ENCODE results near the gene DYNAP. TPM values are rescaled to one million over a fixed set of nuclear protein-coding genes. Genes with fewer than 3 reads are reported as not detected.

DYNAP gene
- polyA plus RNA-seq, 1 donor from 2014 or later = not detected

DNA sequence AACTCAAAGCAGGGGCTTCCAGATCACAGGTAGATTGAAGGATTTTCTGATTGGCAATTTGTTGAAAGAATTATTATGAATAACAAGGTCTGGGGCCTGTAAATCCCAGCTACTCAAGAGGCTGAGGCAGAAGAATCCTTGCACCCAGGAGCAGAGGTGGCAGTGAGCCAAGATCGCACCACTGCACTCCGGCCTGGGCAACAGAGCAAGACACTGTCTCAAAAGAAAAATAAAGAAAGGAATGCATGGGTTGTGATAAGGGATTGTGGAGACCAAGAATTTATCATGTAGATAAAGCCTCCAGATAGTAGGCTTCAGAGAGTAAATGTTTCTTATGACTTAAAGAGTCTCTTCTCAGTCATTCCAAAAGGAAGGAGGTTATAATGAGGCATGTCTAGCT lies 35.8 kb upstream of the DYNAP start:
- TF ChIP-seq RAD21 (conservative IDR thresholded peaks at IDR 0.05) (no peak), TAF1 (IDR thresholded peaks at IDR 0.05; ENCODE audit: low read depth) (no peak), POLR2AphosphoS5 (IDR thresholded peaks at IDR 0.05) (no peak), SMC3 (conservative IDR thresholded peaks at IDR 0.05; ENCODE audit: poor library complexity) (no peak), EZH2 (IDR thresholded peaks at IDR 0.05; ENCODE audit: borderline replicate concordance, insufficient read depth, low read length, poor library complexity, severe bottlenecking) (no peak), EP300 (conservative IDR thresholded peaks at IDR 0.05; ENCODE audit: poor library complexity, severe bottlenecking) (no peak)
- TF ChIP-seq, protein P1, sequence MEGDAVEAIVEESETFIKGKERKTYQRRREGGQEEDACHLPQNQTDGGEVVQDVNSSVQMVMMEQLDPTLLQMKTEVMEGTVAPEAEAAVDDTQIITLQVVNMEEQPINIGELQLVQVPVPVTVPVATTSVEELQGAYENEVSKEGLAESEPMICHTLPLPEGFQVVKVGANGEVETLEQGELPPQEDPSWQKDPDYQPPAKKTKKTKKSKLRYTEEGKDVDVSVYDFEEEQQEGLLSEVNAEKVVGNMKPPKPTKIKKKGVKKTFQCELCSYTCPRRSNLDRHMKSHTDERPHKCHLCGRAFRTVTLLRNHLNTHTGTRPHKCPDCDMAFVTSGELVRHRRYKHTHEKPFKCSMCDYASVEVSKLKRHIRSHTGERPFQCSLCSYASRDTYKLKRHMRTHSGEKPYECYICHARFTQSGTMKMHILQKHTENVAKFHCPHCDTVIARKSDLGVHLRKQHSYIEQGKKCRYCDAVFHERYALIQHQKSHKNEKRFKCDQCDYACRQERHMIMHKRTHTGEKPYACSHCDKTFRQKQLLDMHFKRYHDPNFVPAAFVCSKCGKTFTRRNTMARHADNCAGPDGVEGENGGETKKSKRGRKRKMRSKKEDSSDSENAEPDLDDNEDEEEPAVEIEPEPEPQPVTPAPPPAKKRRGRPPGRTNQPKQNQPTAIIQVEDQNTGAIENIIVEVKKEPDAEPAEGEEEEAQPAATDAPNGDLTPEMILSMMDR (IDR thresholded peaks at IDR 0.05; ENCODE audit: poor library complexity, severe bottlenecking) = no peak
- TF ChIP-seq, protein P2, sequence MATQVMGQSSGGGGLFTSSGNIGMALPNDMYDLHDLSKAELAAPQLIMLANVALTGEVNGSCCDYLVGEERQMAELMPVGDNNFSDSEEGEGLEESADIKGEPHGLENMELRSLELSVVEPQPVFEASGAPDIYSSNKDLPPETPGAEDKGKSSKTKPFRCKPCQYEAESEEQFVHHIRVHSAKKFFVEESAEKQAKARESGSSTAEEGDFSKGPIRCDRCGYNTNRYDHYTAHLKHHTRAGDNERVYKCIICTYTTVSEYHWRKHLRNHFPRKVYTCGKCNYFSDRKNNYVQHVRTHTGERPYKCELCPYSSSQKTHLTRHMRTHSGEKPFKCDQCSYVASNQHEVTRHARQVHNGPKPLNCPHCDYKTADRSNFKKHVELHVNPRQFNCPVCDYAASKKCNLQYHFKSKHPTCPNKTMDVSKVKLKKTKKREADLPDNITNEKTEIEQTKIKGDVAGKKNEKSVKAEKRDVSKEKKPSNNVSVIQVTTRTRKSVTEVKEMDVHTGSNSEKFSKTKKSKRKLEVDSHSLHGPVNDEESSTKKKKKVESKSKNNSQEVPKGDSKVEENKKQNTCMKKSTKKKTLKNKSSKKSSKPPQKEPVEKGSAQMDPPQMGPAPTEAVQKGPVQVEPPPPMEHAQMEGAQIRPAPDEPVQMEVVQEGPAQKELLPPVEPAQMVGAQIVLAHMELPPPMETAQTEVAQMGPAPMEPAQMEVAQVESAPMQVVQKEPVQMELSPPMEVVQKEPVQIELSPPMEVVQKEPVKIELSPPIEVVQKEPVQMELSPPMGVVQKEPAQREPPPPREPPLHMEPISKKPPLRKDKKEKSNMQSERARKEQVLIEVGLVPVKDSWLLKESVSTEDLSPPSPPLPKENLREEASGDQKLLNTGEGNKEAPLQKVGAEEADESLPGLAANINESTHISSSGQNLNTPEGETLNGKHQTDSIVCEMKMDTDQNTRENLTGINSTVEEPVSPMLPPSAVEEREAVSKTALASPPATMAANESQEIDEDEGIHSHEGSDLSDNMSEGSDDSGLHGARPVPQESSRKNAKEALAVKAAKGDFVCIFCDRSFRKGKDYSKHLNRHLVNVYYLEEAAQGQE (IDR thresholded peaks at IDR 0.05; ENCODE audit: borderline replicate concordance) = no peak
- H3F3A ChIP-seq (ENCODE audit: insufficient read depth, low read length, poor library complexity, severe bottlenecking) = no peaks in the 10 kb centered on the region

DNA sequence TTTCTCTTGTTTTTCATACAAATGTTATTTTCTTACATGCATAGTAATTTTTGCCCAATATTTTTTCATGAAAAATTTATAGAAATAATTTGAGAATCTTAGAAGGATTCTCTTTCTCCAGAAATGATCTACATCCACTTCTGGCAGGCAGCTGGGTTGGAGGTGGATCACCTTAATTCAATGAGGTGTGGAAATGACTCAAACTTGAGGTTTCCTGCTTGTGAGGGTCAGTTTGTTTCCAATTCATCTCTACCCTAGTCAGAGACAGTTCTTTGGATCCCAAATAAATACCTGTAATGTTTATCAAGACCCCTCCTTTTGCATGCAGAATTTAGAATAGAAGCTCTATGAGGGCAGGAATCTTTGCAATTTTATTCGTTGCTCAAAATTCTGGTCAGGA lies 35.0 kb upstream of the DYNAP start:
- no peaks in the 10 kb centered on the region for H3F3A ChIP-seq (ENCODE audit: insufficient read depth, low read length, poor library complexity, severe bottlenecking)
- H3K9ac ChIP-seq (ENCODE audit: low read length) = no peak overlapping the region
- no peaks in the 10 kb centered on the region for H3K27me3 ChIP-seq (ENCODE audit: insufficient read depth, low read depth, low read length)
- no peak overlapping the region for H3K4me2 ChIP-seq (ENCODE audit: low read length)
- TF ChIP-seq POLR2AphosphoS5 (IDR thresholded peaks at IDR 0.05) (no peak), EP300 (conservative IDR thresholded peaks at IDR 0.05; ENCODE audit: poor library complexity, severe bottlenecking) (no peak), MXI1 (conservative IDR thresholded peaks at IDR 0.05; ENCODE audit: poor library complexity, severe bottlenecking) (no peak), TAF1 (IDR thresholded peaks at IDR 0.05; ENCODE audit: low read depth) (no peak), RAD21 (conservative IDR thresholded peaks at IDR 0.05) (no peak)
- TF ChIP-seq, protein P1 (IDR thresholded peaks at IDR 0.05; ENCODE audit: poor library complexity, severe bottlenecking) = no peak
- no peak overlapping the region for H3K27ac ChIP-seq (ENCODE audit: low read length)
- H3K36me3 ChIP-seq (ENCODE audit: insufficient read depth, low read length) = no peaks in the 10 kb centered on the region
- no peaks in the 10 kb centered on the region for H3K9me2 ChIP-seq (ENCODE audit: insufficient read depth, low read length)
- no peaks in the 10 kb centered on the region for H3K79me2 ChIP-seq (replicated peaks; ENCODE audit: insufficient read depth, low read length)
- H3K4me3 ChIP-seq (ENCODE audit: low read length) = no peak overlapping the region
- H3K9me3 ChIP-seq (ENCODE audit: low read length) = no peaks in the 10 kb centered on the region
- H2AFZ ChIP-seq (ENCODE audit: low read depth, low read length) = no peak overlapping the region
- no peaks in the 10 kb centered on the region for H4K20me1 ChIP-seq (ENCODE audit: insufficient read depth)

More for the DNA sequence above, 35.8 kb upstream of the DYNAP start:
- Histone ChIP-seq H3K9ac (ENCODE audit: low read length) (no peak overlapping the region), H2AFZ (ENCODE audit: low read depth, low read length) (no peak overlapping the region), H4K20me1 (ENCODE audit: insufficient read depth) (no peaks in the 10 kb centered on the region), H3K4me2 (ENCODE audit: low read length) (no peak overlapping the region), H3K27ac (ENCODE audit: low read length) (no peak overlapping the region), H3K9me3 (ENCODE audit: low read length) (no peaks in the 10 kb centered on the region), H3K4me3 (ENCODE audit: low read length) (no peak overlapping the region), H3K27me3 (ENCODE audit: insufficient read depth, low read depth, low read length) (no peaks in the 10 kb centered on the region), H3K36me3 (ENCODE audit: insufficient read depth, low read length) (no peaks in the 10 kb centered on the region), H3K79me2 (replicated peaks; ENCODE audit: insufficient read depth, low read length) (no peaks in the 10 kb centered on the region), H3K9me2 (ENCODE audit: insufficient read depth, low read length) (no peaks in the 10 kb centered on the region)

Measured in neural cell (in vitro differentiated cells).